NCI-H345 treated with DMSO at 0.1 percent for 48 hours (cell line): Measurements from ENCODE around the gene DENND5A.
"Not testable (repeated sequence)": the region's sequence is repeated elsewhere in the genome, so short reads cannot be mapped to it uniquely, and the experiment has no call there.

Source experiments
- DNase-seq: peaks from one replicate; lab custom pipeline; 2025; ENCODE audit not compliant: unreplicated experiment; lab: John Stamatoyannopoulos, UW

Gene DENND5A

GRCh38 chr11:9103542-9104276 is 161.4 kb downstream of the DENND5A start:
- no peak for DNase-seq

GRCh38 chr11:9099617-9100016 is 165.5 kb downstream of the DENND5A start:
- DNase-seq = no peak

GRCh38 chr11:9098455-9098854 is 166.7 kb downstream of the DENND5A start:
- not testable (repeated sequence) for DNase-seq

DNA sequence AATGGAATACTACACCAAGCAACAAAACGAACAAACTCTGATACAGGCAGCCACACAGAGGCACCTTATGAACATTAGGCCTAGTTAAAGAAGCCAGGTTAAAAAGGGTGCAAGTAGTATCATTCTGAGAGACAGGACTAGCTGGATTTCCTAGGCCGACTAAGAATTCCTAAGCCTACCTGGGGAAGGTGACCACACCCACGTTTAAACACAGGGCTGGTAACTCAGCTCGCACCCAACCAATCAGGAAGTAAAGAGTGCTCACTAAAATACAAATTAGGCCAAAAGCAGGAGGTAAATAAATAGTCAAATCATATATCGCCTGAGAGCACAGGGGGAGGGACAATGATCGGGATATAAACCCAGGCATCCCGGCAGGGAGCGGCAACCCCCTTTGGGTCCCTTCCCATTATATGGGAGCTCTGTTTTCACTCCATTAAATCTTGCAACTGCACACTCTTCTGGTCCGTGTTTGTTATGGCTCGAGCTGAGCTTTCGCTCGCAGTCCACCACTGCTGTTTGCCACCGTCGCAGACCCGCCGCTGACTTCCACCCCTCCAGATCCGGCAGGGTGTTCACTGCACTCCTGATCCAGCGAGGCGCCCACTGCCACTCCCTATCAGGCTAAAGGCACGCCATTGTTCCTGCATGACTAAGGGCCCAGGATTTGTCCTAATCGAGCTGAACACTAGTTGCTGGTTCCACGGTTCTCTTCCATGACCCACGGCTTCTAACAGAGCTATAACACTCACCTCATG is 167.8 kb downstream of the DENND5A start:
- DNase-seq = not testable (repeated sequence)

- DNase-seq = no peak
These were observed 168.7 kb downstream of the DENND5A start for GRCh38 chr11:9096427-9096826.

GRCh38 chr11:9095421-9095820 is 169.7 kb downstream of the DENND5A start:
- DNase-seq = no peak

DNA sequence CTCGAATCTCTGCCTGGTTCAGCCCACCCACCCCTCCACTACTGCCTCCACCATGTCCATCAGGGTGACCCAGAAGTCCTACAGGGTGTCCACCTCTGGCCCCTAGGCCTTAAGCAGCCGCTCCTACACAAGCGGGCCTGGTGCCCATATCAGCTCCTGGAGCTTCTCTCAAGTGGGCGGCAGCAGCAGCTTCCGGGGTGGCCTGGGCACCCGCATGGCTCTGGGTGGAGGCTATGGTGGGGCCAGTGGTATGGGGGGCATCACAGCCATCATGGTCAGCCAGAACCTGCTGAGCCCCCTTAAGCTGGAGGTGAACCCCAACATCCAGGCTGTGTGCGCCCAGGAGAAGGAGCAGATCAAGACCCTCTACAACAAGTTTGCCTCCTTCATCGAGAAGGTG is 170.7 kb downstream of the DENND5A start:
- DNase-seq = no peak

DNA sequence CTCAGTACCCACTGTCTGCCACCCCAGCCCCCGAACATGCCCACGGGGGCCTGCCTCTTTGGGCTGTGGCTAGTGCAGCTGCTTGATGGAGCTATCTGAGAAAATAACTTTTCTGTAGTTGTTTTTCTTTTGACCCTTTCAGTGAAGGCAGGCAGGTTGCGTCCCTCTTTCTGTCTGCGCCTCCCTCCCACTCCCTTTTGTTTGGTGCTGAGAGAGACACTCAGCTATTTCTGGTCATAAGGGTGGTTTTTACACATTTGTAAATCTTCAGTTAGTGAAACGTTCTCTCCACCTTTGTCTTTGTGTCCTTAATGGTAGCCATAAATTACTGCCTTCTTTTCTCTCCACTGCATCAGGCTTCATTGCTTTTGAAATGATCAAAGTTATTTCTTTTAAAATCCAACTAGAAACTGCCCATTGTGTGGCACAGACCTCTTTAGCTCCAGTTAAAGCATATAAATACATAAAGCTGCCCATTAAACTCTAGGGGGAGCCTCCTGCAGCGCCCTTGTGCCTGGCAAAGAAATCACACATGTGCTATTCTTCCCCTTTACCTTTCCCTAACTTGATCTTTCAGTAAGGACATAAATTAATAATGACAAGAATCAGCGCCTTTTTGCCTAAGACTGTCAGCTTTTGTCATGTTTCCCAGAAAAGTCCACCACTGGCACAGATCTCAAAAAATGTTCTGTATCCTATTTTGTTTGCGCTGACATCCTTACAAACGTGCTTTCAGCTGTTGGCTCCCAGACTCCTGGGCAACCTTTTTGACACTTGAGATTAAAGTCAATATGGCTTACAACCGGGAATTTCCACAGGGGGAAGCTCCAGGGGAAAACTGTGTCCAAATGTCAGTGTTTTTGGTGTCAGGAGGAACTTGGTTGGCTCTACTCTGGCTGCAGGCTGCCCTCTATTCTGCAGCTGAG is 172.0 kb downstream of the DENND5A start:
- peak; percentile 62 for DNase-seq

GRCh38 chr11:9092072-9092471 is 173.1 kb downstream of the DENND5A start:
- no peak for DNase-seq

DNA sequence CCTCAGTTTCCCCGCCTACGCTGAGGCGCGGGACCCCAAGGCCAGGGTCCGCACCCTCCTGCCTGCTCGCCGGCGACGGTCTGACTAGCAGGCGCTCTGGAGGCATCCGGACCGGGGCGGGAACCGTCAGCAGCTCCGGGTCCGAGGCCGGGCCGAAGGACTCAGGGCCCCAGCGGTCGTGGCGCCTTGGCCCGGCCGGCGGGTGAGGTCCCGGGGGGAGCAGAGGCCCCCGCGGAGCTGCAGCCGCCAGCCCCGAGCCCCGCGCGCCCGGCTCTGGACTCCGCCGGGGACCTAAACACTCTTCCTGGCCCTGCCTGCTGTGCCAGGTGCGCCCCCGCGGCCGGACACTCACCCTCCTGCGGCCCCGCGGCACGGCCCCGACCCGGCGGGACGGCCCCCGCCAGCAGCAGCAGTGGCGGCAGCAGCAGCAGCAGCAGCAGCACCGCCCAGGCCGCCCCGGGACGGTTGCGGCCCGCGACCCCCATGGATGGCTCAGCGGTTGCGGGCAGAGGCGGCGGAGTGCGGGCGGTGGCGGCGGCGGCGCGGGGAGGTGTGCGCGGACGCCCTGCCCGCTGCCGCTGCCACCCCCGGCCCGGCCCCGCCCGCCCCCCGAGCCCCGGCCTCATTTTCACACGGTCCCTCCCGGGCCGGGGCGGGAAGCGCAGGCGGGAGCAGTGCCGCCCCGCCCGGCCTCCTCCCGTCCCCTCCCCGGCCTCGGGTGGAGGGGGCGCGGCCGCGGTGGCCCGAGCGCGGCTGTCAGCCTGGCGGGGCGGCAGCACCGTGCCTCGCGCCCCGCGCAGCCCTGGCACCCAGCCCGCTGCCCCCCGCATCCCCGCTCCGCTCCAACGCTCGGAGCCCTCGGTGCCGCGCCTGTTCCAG is 173.9 kb downstream of the DENND5A start, which contains the start of gene SCUBE2:
TSS of gene SCUBE2 (minus strand) at position 556 of the 879 bp plus-strand sequence. CDS start at position 485, 71 bp downstream.
- no peak for DNase-seq

DNA sequence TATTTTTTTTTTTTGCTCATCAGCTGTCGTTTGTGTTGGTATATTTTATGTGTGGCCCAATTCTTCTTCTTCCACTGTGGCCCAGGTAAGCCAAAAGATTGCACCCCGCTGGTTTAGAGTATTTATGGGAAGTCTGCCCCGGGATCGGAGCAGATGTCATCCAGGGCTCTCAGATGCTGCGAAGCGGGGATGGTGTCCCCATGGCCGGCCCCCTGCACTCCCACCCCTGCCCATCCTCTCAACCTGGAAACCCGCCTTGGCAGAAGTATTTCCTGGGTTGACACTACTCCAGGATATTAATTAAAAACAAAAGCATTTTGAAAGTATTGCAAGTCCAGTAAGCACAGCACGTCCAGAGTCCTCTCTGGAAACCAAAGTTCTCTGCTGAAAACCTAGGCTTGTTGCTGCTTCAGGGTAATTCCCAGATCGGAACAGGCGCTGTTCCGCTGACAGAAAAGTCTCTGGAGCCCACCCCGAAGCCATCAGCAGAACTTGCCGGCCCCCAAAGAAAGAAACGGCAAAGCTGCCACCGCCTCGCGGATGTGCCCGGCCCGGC is 174.6 kb downstream of the DENND5A start:
- no peak for DNase-seq

GRCh38 chr11:9089636-9090035 is 175.5 kb downstream of the DENND5A start:
- DNase-seq = no peak

DNA sequence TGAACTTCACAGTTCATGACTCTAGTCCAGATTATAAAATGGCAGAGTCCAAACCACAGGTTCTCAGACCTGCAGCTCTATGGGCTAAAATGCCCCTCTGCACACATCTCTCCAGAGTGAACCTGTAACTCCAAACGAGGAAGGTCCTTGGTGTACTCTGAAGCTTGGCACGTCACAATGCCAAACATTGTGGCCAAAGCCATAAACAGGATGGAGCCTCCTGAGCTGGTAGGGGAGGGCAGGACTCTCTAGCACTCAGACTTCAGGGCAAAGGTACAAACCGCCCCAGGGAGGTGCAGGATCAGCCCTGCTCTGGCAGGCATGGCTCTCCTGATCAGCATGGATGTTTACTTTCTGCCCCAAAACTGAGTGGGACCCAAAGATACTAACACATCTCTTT is 176.1 kb downstream of the DENND5A start:
- no peak for DNase-seq
